SKM-1 treated with dmso at 0.1 percent for 144 hours (cell line): ENCODE results near the gene HNF4A.
A peak's percentile ranks its signal among the peaks of the same experiment; 100 is the strongest.
"Not testable (repeated sequence)": the region's sequence is repeated elsewhere in the genome, so short reads cannot be mapped to it uniquely, and the experiment has no call there.

ENCODE experiments used
- DNase-seq: peaks from one replicate; lab custom pipeline; 2025; ENCODE audit not compliant: unreplicated experiment; lab: John Stamatoyannopoulos, UW

HNF4A gene

DNA sequence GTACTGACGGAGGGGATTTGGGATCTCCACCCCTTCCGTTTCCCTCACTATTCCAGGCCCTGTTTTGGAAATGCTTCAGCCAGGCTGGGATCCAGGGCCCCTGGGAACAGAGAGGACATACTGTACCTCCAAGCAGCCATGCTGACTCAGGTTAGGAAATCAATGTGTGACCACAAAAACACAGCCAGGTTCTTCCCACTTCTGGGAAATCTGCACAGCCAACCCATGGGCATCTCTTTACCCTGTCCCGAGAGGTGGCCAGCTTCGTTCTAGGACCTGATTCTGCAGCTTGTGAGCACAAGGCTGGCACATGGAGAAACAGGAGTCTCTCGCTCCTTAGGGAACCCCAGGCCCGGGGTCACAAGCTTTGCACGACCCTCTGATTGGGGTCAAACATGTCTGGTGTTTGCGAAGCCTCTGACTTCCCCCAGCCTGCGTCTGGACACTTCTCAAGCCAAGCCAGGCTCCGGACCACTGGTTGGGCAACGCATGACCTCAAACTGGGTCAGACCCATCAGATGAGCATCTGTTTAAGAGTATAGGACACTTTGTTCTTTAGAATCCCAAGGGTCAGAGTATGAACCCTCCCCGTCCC lies 111.9 kb downstream of the HNF4A start:
- no peak for DNase-seq

DNA sequence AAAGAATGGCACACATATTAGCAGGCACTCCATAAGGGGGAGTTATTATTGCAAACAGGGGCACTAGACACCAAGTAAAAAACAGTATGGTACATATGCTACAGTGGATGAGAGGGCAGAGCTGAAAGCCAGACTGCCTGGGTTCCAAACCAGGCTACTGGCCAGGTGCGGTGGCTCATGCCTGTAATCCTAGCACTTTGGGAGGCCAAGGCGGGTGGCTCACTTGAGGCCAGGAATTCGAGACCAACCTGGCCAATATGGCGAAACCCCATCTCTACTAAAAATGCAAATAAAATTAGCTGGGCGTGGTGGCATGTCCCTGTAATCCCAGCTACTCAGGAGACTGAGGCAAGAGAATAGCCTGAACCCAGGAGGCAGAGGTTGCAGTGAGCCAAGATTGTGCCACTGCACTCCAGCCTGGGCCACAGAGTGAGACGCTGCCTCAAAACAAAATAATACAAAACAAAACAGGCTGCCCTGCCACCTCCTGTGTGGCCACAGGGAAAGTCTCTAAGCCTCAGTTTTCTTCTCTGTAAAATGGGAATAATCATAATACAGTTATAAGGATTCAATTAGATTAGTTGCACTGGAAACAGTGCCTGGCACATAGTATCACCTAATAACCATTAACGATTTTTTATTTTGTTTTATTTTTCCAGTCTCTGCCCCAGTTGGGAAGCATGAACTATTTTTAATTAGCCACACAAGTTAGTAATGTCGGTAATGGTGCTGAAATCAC lies 112.7 kb downstream of the HNF4A start:
- DNase-seq: no peak

DNA sequence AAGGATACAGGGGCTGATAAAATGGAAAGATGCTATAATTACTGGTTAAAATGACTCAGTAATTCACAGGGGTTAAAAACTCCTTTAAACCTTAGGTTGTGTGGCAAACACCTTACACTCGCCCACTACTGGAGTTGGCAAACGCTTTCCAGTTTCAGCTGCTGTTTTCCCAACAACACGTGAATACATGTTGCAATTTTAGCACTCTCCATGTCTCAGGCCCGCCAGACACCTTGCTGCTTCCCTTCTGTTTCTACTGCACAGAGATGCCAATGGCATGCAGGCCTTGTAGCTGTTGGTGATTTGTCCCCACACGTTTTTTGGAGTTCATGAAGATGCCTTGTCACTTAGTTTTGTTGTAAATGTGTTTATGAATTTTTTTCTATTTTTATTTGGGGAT lies 114.8 kb downstream of the HNF4A start:
- no peak for DNase-seq

DNA sequence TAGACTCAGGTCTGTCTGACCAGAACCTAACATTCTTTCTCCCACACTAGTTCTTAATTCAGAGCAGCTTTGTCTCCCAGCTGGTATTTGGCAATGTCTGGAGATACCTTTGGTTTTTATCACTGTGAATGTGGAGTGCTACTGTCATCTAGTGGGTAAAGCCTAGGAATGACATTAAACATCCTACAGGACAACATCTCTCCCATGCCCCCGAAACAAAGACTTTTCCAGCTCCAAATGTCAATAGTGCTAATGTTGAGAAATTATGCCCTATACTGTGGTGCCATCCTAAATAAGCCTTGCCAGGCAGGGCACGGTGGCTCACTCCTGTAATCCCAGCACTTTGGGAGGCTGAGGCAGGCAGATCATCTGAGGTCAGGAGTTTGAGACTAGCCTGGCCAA lies 116.0 kb downstream of the HNF4A start:
- no peak for DNase-seq

DNA sequence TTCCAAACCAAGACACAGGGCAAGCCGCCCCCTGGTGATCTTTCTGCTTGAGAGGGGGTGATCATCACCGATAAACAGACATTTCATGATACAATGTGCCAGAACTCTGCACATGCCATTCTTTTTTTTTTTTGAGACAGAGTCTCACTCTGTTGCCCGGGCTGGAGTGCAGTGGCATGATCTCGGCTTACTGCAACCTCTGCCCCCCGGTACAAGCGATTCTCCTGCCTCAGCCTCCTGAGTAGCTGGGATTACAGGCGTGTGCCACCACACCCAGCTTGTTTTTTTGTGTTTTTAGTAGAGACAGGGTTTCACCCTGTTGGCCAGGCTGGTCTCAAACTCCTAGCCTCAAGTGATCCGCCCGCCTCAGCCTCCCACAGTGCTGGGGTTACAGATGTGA lies 116.8 kb downstream of the HNF4A start:
- DNase-seq: not testable (repeated sequence)

DNA sequence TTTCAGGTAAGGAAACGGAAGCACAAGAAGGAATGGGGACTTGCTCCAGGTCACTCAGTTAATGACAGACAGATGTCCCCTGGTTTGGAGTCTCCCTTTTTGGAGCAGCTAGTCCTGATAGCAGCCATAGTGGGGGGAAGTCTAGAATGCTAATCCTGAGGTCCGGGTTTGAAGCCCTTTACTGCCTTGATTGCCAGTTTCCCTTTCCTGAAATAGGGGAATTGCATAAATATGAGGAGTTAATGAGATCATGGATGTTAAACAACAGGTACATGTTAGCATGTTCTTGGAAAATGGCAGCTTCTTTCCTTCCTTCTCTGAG lies 119.8 kb downstream of the HNF4A start:
- no peak for DNase-seq

DNA sequence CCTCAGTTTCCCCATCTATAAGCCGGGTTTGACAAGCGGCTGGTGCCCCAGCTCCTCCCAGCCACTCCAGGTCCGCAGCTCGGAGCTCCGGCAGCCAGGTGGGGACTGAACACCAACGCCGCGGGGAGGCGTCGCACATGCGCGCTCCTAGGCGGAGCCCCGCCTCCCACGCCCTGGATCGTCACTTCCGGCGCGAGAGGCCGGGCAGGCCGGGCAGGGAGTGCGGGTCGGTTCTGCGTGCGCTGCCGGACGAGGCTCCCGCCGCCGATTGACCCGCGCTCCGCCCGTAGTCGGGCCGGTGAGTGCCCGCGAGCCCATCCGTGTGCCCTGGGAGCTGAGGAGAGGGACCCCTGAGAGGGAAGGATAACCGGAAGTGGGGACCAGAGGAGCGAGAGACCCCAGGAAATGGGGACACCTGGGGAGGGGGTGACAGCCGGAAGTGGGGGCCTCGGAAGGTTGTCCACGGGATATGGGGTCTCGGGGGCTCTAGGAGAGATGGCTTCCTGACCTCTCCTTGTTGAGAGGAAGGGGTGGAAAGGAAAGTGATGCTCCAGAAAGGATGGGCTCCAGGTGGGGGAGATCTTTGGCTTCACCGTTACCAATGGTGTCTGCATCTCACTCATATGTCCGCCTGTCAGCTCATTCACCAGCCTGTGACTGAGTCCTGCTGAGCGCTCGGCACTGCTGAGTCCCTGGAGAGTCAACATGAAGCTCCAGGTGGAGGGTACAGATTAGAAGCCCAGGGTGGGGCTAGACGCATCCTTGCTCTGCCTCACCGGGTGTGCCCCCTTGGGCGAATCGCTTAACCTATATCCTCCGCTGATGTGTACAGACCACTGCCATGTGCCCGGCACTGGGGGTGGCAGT lies 120.4 kb downstream of the HNF4A start, which contains the start of gene TTPAL:
TTPAL (plus strand) TSS at position 181 of the 867 bp plus-strand sequence. CDS start 4,126 bp downstream, outside the sequence.
- peak; percentile 91 for DNase-seq

DNA sequence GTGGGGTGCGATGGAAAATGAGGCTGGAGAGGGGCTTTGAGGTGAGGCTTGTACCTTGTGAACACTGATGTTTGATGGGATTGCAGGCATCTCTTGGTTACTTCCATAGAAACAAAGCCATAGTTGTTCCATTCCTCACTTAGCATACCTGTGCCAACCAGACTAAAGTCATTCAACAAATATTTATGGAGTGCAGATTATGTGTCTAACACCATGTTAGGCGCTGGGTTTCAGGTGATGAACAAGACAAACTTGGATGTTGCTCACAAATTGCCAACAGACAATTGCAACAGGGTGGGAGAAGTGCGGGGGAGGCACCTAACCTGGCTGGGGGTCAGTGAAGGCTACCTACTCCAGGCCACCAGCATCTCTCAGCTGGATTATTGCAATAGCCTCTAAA lies 121.7 kb downstream of the HNF4A start:
- no peak for DNase-seq

DNA sequence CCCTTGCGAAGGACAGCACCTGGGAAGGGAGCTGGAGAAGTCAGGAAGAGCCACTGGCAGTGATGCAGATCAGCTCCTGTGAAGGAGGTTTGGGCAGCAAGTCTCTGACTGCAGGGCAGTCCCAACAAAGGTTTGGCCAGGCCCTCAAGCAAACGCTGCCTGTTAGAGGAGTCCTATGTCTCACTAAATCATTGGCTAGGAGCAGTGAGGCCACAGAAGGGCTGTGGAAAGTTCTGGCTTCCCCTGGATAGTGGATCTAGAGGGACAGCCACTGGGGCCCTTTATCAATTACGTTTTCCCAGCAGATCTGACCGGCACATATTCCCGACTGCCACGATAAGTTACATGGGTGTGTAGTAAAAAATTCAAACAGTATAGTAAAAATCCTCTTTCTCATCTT lies 122.7 kb downstream of the HNF4A start:
- DNase-seq: no peak

DNA sequence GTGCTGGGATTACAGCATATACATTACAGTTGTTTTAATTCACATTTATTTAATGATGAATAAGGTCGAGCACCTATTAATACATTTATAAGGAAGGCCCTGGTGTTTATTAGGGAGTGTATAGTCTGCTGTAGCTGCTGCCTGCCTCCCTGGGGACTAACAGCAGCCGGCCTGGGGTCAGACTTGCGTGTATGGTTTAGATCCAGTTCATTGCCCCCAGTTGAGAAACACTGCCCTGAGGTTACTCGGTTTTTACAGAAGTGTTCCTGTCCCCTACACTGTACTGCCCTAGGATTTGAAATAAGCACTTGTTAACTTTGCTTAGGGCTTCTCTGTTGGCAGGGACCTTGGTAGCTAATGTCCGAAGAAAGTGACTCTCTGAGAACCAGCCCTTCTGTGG lies 124.1 kb downstream of the HNF4A start:
- no peak for DNase-seq

DNA sequence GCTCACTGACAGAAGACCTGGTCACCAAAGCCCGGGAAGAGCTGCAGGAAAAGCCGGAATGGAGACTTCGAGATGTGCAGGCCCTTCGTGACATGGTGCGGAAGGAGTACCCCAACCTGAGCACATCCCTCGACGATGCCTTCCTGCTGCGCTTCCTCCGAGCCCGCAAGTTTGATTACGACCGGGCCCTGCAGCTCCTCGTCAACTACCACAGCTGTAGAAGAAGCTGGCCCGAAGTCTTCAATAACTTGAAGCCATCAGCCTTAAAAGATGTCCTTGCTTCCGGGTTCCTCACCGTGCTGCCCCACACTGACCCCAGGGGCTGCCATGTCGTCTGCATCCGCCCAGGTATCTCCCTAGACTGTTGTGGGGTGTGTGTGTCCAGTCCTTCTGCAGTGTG lies 124.6 kb downstream of the HNF4A start:
- DNase-seq: no peak

DNA sequence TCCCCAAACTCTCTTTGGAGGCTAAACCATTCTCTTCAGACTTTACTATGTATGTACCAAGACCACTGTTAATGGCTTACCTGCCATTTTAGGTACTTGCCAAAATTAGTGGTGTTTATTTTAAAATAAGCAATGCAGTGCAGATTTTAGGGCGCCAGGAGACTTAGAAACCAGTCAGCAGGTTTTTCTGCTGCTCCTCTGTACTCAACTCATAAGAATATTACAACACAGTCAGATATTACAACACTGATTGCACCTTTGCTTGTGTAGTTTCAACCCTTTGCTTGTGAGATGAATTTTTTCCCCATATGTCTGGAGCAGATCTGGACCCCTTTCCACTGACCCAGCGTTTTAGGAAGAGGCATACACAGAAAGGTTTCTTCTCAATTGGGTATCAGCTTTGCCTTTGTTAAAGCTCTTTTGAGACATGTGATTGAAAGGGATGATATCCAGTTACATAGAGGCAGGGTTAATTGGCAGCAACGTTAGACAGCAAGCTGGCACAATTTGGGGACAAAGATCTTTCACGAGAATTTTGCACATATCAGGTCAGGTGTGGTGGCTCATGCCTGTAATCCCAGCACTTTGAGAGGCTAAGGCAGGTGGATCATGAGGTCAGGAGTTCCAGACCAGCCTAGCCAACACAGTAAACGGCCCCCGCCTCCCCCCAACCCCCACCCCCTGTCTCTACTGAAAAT lies 126.4 kb downstream of the HNF4A start:
- DNase-seq: no peak

DNA sequence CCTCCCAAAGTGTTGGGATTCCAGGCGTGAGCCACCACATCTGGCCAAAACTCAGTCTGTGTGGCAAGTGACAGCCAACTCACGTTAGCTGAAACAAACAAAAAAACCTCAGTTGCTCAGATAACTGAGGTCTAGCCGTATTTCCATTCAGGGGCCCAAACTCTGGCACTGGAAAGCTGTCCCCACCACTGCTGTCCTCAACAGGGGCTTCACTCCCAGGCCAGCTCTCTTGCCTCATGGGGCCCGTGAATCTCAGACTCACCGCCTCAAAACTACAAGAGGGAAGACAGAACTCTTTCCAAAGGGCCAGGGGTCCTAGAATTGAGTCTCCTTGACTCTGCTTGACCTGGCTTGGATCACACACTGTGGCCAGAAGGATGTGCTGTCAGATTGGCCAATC lies 127.6 kb downstream of the HNF4A start:
- no peak for DNase-seq
